Skeletal muscle tissue (tissue), 4 donors: Measurements from ENCODE around the gene RAD54L2. TPM values are rescaled to one million over a fixed set of nuclear protein-coding genes. Genes with fewer than 3 reads are reported as not detected.

Experiments used
- H3K27ac ChIP-seq: one replicate; pipeline ENCODE4 v1.7.0; 2013; ENCODE audit warnings: mild to moderate bottlenecking, low read depth, low read length, inconsistent platforms
- H3K27me3 ChIP-seq, 3 donors: one replicate each; pipeline ENCODE4 v1.7.0; 2013; ENCODE audit warnings: low read length in 3 of 3; ENCODE audit not compliant: control insufficient read depth in 3 of 3, insufficient read depth in 3 of 3
- H3K36me3 ChIP-seq, 3 donors: one replicate each; pipeline ENCODE4 v1.7.0; 2013; ENCODE audit warnings: low read length in 3 of 3; ENCODE audit not compliant: control insufficient read depth in 3 of 3, insufficient read depth in 3 of 3
- H3K4me1 ChIP-seq, 3 donors: one replicate each; pipeline ENCODE4 v1.7.0; 2013; ENCODE audit warnings: low read length in 3 of 3, mild to moderate bottlenecking in 3 of 3; ENCODE audit not compliant: control insufficient read depth in 3 of 3, insufficient read depth in 3 of 3
- H3K4me3 ChIP-seq, 3 donors: one replicate each; pipeline ENCODE4 v1.7.0; 2013; ENCODE audit warnings: low read length in 3 of 3
- H3K9ac ChIP-seq, 3 donors: one replicate each; pipeline ENCODE4 v1.7.0; 2013; ENCODE audit warnings: low read length in 3 of 3, mild to moderate bottlenecking in 3 of 3, moderate library complexity in 2 of 3, low read depth in 1 of 3
- H3K9me3 ChIP-seq, 3 donors: one replicate each; pipeline ENCODE4 v1.7.0; 2013; ENCODE audit warnings: low read length in 3 of 3; ENCODE audit not compliant: control insufficient read depth in 3 of 3
- total RNA-seq: library from RNA; depleted of rRNA; stranded (reverse); fragments of >200 nt; gene quantifications from one replicate; pipeline ENCODE4 v1.2.3, GENCODE V29; 2014
- donor health status: Osteomylitis.

Gene RAD54L2
- total RNA-seq, 1 donor from 2014 or later, result 18.3 TPM

GRCh38 chr3:51568996-51569395, 30.5 kb downstream of the RAD54L2 start:
- H3K27ac ChIP-seq, result no peak overlapping the region
- peaks cover 7 to 17% (median 11%) of the 10 kb centered on the region in 3 donors for H3K4me1 ChIP-seq
- no peak overlapping the region for H3K9ac ChIP-seq
- no peak overlapping the region for H3K4me3 ChIP-seq
- no peaks in the 10 kb centered on the region for H3K9me3 ChIP-seq
- no peaks in the 10 kb centered on the region for H3K27me3 ChIP-seq
- H3K36me3 ChIP-seq, result no peaks in the 10 kb centered on the region

- Histone ChIP-seq H3K27ac (no peak overlapping the region), H3K4me1 (no peaks in the 10 kb centered on the region), H3K9me3 (no peaks in the 10 kb centered on the region), H3K9ac (no peak overlapping the region), H3K27me3 (no peaks in the 10 kb centered on the region), H3K4me3 (no peak overlapping the region), H3K36me3 (peaks cover 0 to 4% (median 0%) of the 10 kb centered on the region in 3 donors)
Observed at GRCh38 chr3:51578238-51578637, 39.7 kb downstream of the RAD54L2 start.

GRCh38 chr3:51580418-51580817, 41.9 kb downstream of the RAD54L2 start:
- Histone ChIP-seq H3K9ac (no peak overlapping the region), H3K4me3 (no peak overlapping the region), H3K36me3 (peaks cover 0 to 4% (median 0%) of the 10 kb centered on the region in 3 donors), H3K4me1 (peaks cover 0 to 3% (median 0%) of the 10 kb centered on the region in 3 donors), H3K27me3 (no peaks in the 10 kb centered on the region), H3K27ac (no peak overlapping the region), H3K9me3 (no peaks in the 10 kb centered on the region)

GRCh38 chr3:51581524-51581923, 43.0 kb downstream of the RAD54L2 start:
- H3K4me3 ChIP-seq, result no peak overlapping the region
- H3K9ac ChIP-seq, result no peak overlapping the region
- no peaks in the 10 kb centered on the region for H3K27me3 ChIP-seq
- H3K36me3 ChIP-seq, result peaks cover 0 to 4% (median 0%) of the 10 kb centered on the region in 3 donors
- H3K27ac ChIP-seq, result no peak overlapping the region
- H3K4me1 ChIP-seq, result peaks cover 0 to 3% (median 2%) of the 10 kb centered on the region in 3 donors
- H3K9me3 ChIP-seq, result no peaks in the 10 kb centered on the region

GRCh38 chr3:51585197-51585596, 46.7 kb downstream of the RAD54L2 start:
- Histone ChIP-seq H3K27ac (no peak overlapping the region), H3K4me1 (peaks cover 0 to 3% (median 2%) of the 10 kb centered on the region in 3 donors), H3K9me3 (no peaks in the 10 kb centered on the region), H3K9ac (no peak overlapping the region), H3K4me3 (no peak overlapping the region), H3K36me3 (peaks cover under 1 to 3% (median 2%) of the 10 kb centered on the region in 3 donors), H3K27me3 (no peaks in the 10 kb centered on the region)

- Histone ChIP-seq H3K36me3 (peaks cover 3 to 10% (median 8%) of the 10 kb centered on the region in 3 donors), H3K9me3 (no peaks in the 10 kb centered on the region), H3K4me1 (peaks cover 0 to 3% (median 2%) of the 10 kb centered on the region in 3 donors), H3K9ac (peak overlapping the region in 1 of 3 donors; percentile 38), H3K27ac (no peak overlapping the region), H3K4me3 (no peak overlapping the region), H3K27me3 (no peaks in the 10 kb centered on the region)
Observed at GRCh38 chr3:51585871-51586270, 47.4 kb downstream of the RAD54L2 start.

Other genes starting within 250 kb of the RAD54L2 start
- gene MANF, start 153.4 kb upstream of the RAD54L2 start, total RNA-seq, result 37.6 TPM
- gene RBM15B, start 147.4 kb upstream of the RAD54L2 start, total RNA-seq, result 15.7 TPM
- gene DCAF1, start 38.7 kb upstream of the RAD54L2 start, total RNA-seq, result 15.1 TPM
- gene TEX264, start 132.5 kb downstream of the RAD54L2 start, total RNA-seq, result 22.4 TPM
- gene GRM2, start 168.3 kb downstream of the RAD54L2 start, total RNA-seq, result not detected
- gene IQCF6, start 240.5 kb downstream of the RAD54L2 start, total RNA-seq, result not detected